Spleen (tissue), 11 donors: Measurements from ENCODE around the gene ADCY4. TPM values are rescaled to one million over a fixed set of nuclear protein-coding genes. Genes with fewer than 3 reads are reported as not detected.

ENCODE experiments used
- DNase-seq: peaks from one replicate; pipeline ENCODE4 v3.0.0-alpha.2; 2020
- H3K27ac ChIP-seq, 8 donors: fragments of 200-600 bp; sonication (generic) in 7 of 8; 1 replicate in 4 of 8; 2 replicates in 4 of 8; pipeline versions ENCODE4 v1.5.0 to v1.8.0; 2016 to 2021; ENCODE audit warnings: inconsistent platforms in 4 of 8, mild to moderate bottlenecking in 4 of 8, moderate library complexity in 1 of 8
- H3K27me3 ChIP-seq, 7 donors: fragments of 200-600 bp; sonication (generic) in 6 of 7; replicated peaks in 1 of 7; 1 replicate in 4 of 7; 2 replicates in 3 of 7; pipeline versions ENCODE4 v1.5.0 to v1.8.0; 2016 to 2021; ENCODE audit warnings: inconsistent platforms in 3 of 7, mild to moderate bottlenecking in 1 of 7
- H3K36me3 ChIP-seq, 6 donors: fragments of 200-600 bp; sonication (generic) in 5 of 6; 1 replicate in 4 of 6; 2 replicates in 2 of 6; pipeline versions ENCODE4 v1.5.0 to v1.8.0; 2016 to 2021; ENCODE audit warnings: inconsistent platforms in 2 of 6
- H3K4me1 ChIP-seq, 6 donors: fragments of 200-600 bp; sonication (generic) in 5 of 6; 1 replicate in 3 of 6; 2 replicates in 3 of 6; pipeline versions ENCODE4 v1.5.0 to v1.8.0; 2016 to 2021; ENCODE audit warnings: inconsistent platforms in 3 of 6
- H3K4me3 ChIP-seq, 8 donors: fragments of 200-600 bp; sonication (generic) in 7 of 8; 1 replicate in 4 of 8; 2 replicates in 4 of 8; pipeline versions ENCODE4 v1.5.0 to v1.8.0; 2016 to 2021; ENCODE audit warnings: inconsistent platforms in 4 of 8, mild to moderate bottlenecking in 4 of 8, moderate library complexity in 2 of 8
- H3K9me3 ChIP-seq, 8 donors: fragments of 200-600 bp; sonication (generic) in 7 of 8; 1 replicate in 4 of 8; 2 replicates in 4 of 8; pipeline versions ENCODE4 v1.5.0 to v1.8.0; 2016 to 2021; ENCODE audit warnings: inconsistent platforms in 4 of 8
- CTCF ChIP-seq, 11 experiments: fragments of 200-600 bp in 7 of 11; fragments of 450-650 bp in 4 of 11; sonication (generic) in 4 of 11; IDR thresholded peaks in 8 of 11; conservative IDR thresholded peaks in 3 of 11; 1 replicate in 7 of 11; 2 replicates in 4 of 11; pipeline versions ENCODE4 v1.4.0 to v1.8.0; 2016 to 2021; ENCODE audit warnings: antibody characterized with exemption in 11 of 11, inconsistent platforms in 4 of 11, mild to moderate bottlenecking in 1 of 11
- POLR2A ChIP-seq, 3 donors: fragments of 450-650 bp; IDR thresholded peaks; one replicate each; pipeline ENCODE4 v1.5.1; 2017; ENCODE audit warnings: antibody characterized with exemption in 3 of 3, mild to moderate bottlenecking in 1 of 3
- POLR2AphosphoS5 ChIP-seq, 3 donors: sonication (generic); formaldehyde crosslinking; IDR thresholded peaks; one replicate each; pipeline ENCODE4 v1.5.1; 2017; ENCODE audit warnings: antibody characterized with exemption in 3 of 3
- WGBS, 5 donors: extraction: QIAGEN DNeasy Blood & Tissue Kit in 3 of 5; methylation state at CpG; one replicate each; pipeline versions ENCODE4 v1.1.5 to v1.1.7; 2013 to 2018; 5-methylcytosine and 5-hydroxymethylcytosine counted together
- intact Hi-C: fragments of 100-400 bp; cut with DNase I; formaldehyde crosslinking; loops from one replicate; pipeline ENCODE4 v1.15.0; 2023; ENCODE audit warnings: low total_unique reads
- polyA plus RNA-seq, 3 donors: library from polyadenylated mRNA; stranded (reverse); fragments of 200-250 nt; gene quantifications; one replicate each; pipeline ENCODE4 v1.2.1, GENCODE V29; 2013
- total RNA-seq, 7 donors: library from RNA; depleted of rRNA in 3 of 7; stranded (reverse); fragments of >200 nt in 3 of 7; fragmentation: NEBNext Ultra II Directional in 4 of 7; extraction: Animal tissue kit (Norgen Biotek cat#: 25700) in 4 of 7; gene quantifications; one replicate each; pipeline versions ENCODE4 v1.1.0 to v1.2.1, GENCODE V29; 2016 to 2021
- donor health status: healthy with polysubstance abuse.
- donor health status: DM: no; HTN: no; CAD: no; lungs with moderate emphysema.
- donor health status: DM: no; HTN: no; CAD: no.
- donor health status: Bipolar disorder and iron deficiency.
- donor health status: healthy.
- donor health status: DM: no; HTN: no; CAD: no.
- donor health status: DM: yes; HTN: yes; CAD: no.

ADCY4 gene
- total and polyA plus RNA-seq, 10 donors: 13.0 to 114 (median 56.7) TPM

GRCh38 chr14:24300326-24300980, 34.4 kb downstream of the ADCY4 start:
- Histone ChIP-seq H3K27me3 (no peaks in the 10 kb centered on the region), H3K27ac (peak overlapping the region; percentile 85 to 95 (median 90)), H3K9me3 (no peaks in the 10 kb centered on the region), H3K4me1 (peaks cover 31 to 81% (median 69%) of the 10 kb centered on the region in 6 donors), H3K4me3 (peak overlapping the region; percentile 87 to 99 (median 96)), H3K36me3 (peaks cover 4 to 60% (median 49%) of the 10 kb centered on the region in 6 donors)
- no peak for DNase-seq
- no peak for TF ChIP-seq POLR2AphosphoS5 (IDR thresholded peaks at IDR 0.05)
- TF ChIP-seq POLR2A (IDR thresholded peaks at IDR 0.05): no peak
- intact Hi-C loops: no loop called here
- 34 to 42% (median 36%) methylated on average over 16 of the region's 16 CpGs for WGBS, 5 donors

- WGBS, 5 donors: 0 to 1% (median 1%) methylated on average over 14 to 75 of the region's 75 CpGs
- peak; percentile 98 for DNase-seq
- Histone ChIP-seq H3K27ac (peak within 1 kb of the TSS; percentile 85 to 95 (median 90)), H3K9me3 (no peaks in the 10 kb centered on the region), H3K27me3 (no peaks in the 10 kb centered on the region), H3K36me3 (peaks cover 3 to 60% (median 44%) of the 10 kb centered on the region in 6 donors), H3K4me1 (peaks cover 31 to 72% (median 62%) of the 10 kb centered on the region in 6 donors), H3K4me3 (peak within 1 kb of the TSS; percentile 87 to 99 (median 96))
- TF ChIP-seq CTCF (IDR thresholded peaks at IDR 0.05 in 8 of 11, conservative IDR thresholded peaks at IDR 0.05 in 3 of 11) (peak in 2 of 11 experiments; percentile 25 to 35), POLR2AphosphoS5 (IDR thresholded peaks at IDR 0.05) (peak; percentile 95 to 97 (median 96)), POLR2A (IDR thresholded peaks at IDR 0.05) (peak in 2 of 3 donors; percentile 37 to 87)
- intact Hi-C loops: loop anchor here (2.0 kb wide), 1 partner anchor 57 kb away; the partner anchor contains the start of gene TINF2
Measured at GRCh38 chr14:24299255-24300191, 35.3 kb downstream of the ADCY4 start, which contains the start of the genes DHRS1 and NOP9. Gene DHRS1, minus strand, starts transcription at chr14:24299780. Its CDS starts 674 bp downstream, at chr14:24299106. Gene NOP9, plus strand, starts transcription at chr14:24299850. Its CDS starts 105 bp downstream, at chr14:24299955.

- intact Hi-C loops: loop anchor here (2.0 kb wide), 1 partner anchor 56 kb away; the partner anchor contains the start of gene TINF2
- Histone ChIP-seq H3K4me3 (peak overlapping the region; percentile 87 to 99 (median 96)), H3K27ac (peak overlapping the region in 7 of 8 donors; percentile 85 to 95 (median 92)), H3K9me3 (no peaks in the 10 kb centered on the region), H3K27me3 (no peaks in the 10 kb centered on the region), H3K4me1 (peaks cover 31 to 66% (median 59%) of the 10 kb centered on the region in 6 donors), H3K36me3 (peaks cover 3 to 60% (median 38%) of the 10 kb centered on the region in 6 donors)
- WGBS, 5 donors: 42 to 73% (median 46%) methylated on average over 7 of the region's 7 CpGs
- TF ChIP-seq CTCF (IDR thresholded peaks at IDR 0.05 in 8 of 11, conservative IDR thresholded peaks at IDR 0.05 in 3 of 11) (no peak), POLR2AphosphoS5 (IDR thresholded peaks at IDR 0.05) (no peak), POLR2A (IDR thresholded peaks at IDR 0.05) (no peak)
- no peak for DNase-seq
Measured at GRCh38 chr14:24298892-24299254, 36.0 kb downstream of the ADCY4 start.

DNA sequence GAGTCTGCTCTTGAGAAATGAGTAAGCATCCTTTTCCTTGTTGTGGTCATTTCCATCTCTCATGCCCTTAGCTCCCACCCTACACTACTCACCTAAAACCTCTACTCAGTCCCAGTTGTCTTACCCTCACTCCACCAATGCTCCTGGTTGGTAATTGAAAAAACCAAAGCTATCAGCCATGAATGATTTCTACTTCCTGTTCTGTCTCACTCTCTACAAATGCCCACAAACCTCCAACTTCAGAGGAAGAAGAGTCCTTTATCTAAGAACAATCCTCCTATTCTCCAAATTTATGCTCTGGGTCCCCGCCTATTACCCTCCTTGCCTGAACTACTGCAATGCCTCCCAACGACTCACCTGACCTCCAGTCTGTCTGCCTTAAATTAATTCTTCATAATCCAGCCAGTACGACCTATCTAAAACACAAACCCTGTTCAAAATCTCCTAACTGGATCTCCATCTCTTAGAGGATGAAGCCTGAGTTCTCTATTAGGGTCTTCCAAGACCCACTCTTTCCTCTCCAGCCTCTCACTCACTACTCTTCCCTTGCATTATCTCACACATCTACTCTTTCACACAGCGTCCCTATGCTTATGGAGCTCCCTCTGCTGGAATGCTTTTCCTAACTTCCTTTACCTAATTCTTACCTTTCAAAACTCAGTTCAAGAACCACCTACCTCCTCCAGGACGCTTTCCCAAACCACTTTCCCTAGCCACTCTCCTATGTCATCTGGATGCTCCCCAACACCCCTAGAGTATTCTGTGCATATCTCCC, 37.5 kb downstream of the ADCY4 start:
- no peak for DNase-seq
- TF ChIP-seq POLR2AphosphoS5 (IDR thresholded peaks at IDR 0.05) (no peak), CTCF (IDR thresholded peaks at IDR 0.05 in 8 of 11, conservative IDR thresholded peaks at IDR 0.05 in 3 of 11) (peak in 6 of 11 experiments; percentile 15 to 57 (median 35))
- peaks cover 3 to 60% (median 34%) of the 10 kb centered on the region in 6 donors for H3K36me3 ChIP-seq
- H3K4me1 ChIP-seq: peaks cover 31 to 64% (median 54%) of the 10 kb centered on the region in 6 donors
- WGBS, 5 donors: 36 to 51% (median 44%) methylated on average over 5 of the region's 5 CpGs
- intact Hi-C loops: no loop called here
- no peak overlapping the region for H3K4me3 ChIP-seq
- H3K27me3 ChIP-seq: no peaks in the 10 kb centered on the region
- no peaks in the 10 kb centered on the region for H3K9me3 ChIP-seq
- peak overlapping the region in 7 of 8 donors; percentile 0 to 62 (median 41) for H3K27ac ChIP-seq
